Left renal pelvis (tissue), 4 donors: Measurements from ENCODE around the gene TRIM36. TPM values are rescaled to one million over a fixed set of nuclear protein-coding genes. Genes with fewer than 3 reads are reported as not detected.

Source experiments
- DNase-seq, 4 donors: peaks; one replicate each; pipeline ENCODE4 v3.0.0-alpha.2; 2013; ENCODE audit warnings: low read depth in 4 of 4, low spot score in 3 of 4
- polyA plus RNA-seq, 4 donors: library from polyadenylated mRNA; unstranded; fragments of 120-200 nt; gene quantifications; one replicate each; pipeline ENCODE4 v1.2.1, GENCODE V29; 2013; ENCODE audit not compliant: insufficient read length in 4 of 4

Gene TRIM36
- polyA plus RNA-seq, 4 donors, result 2.2 to 3.5 (median 3.0) TPM

GRCh38 chr5:115166744-115167393 is 2.8 kb downstream of the TRIM36 start:
- no peak for DNase-seq

- no peak for DNase-seq
These were observed 3.9 kb downstream of the TRIM36 start for GRCh38 chr5:115165790-115166189.

- DNase-seq, result no peak
These were observed 8.7 kb downstream of the TRIM36 start for GRCh38 chr5:115160975-115161475.

GRCh38 chr5:115151208-115151805 is 18.4 kb downstream of the TRIM36 start:
- DNase-seq, result no peak

GRCh38 chr5:115150512-115150911 is 19.2 kb downstream of the TRIM36 start:
- no peak for DNase-seq

GRCh38 chr5:115147052-115147451 is 22.7 kb downstream of the TRIM36 start:
- no peak for DNase-seq

GRCh38 chr5:115136294-115136693 is 33.4 kb downstream of the TRIM36 start:
- DNase-seq, result no peak

GRCh38 chr5:115132465-115132864 is 37.2 kb downstream of the TRIM36 start:
- DNase-seq, result no peak

GRCh38 chr5:115126303-115126702 is 43.4 kb downstream of the TRIM36 start:
- DNase-seq, result no peak

- no peak for DNase-seq
These were observed 45.0 kb downstream of the TRIM36 start for GRCh38 chr5:115124741-115125140.

GRCh38 chr5:115116001-115116400 is 53.7 kb downstream of the TRIM36 start:
- DNase-seq, result no peak

GRCh38 chr5:115109840-115110239 is 59.9 kb downstream of the TRIM36 start:
- DNase-seq, result no peak

GRCh38 chr5:115109356-115109755 is 60.4 kb downstream of the TRIM36 start:
- no peak for DNase-seq

- DNase-seq, result no peak
These were observed 69.3 kb downstream of the TRIM36 start for GRCh38 chr5:115100319-115100955.

GRCh38 chr5:115098041-115098702 is 71.5 kb downstream of the TRIM36 start:
- DNase-seq, result peak in 2 of 4 donors; percentile 8 to 22

GRCh38 chr5:115097236-115097635 is 72.5 kb downstream of the TRIM36 start:
- DNase-seq, result no peak

GRCh38 chr5:115096034-115096769 is 73.5 kb downstream of the TRIM36 start:
- no peak for DNase-seq

GRCh38 chr5:115087951-115088350 is 81.8 kb downstream of the TRIM36 start:
- no peak for DNase-seq

- DNase-seq, result no peak
These were observed 83.2 kb downstream of the TRIM36 start for GRCh38 chr5:115086473-115086872.

GRCh38 chr5:115084246-115084793 is 85.4 kb downstream of the TRIM36 start:
- no peak for DNase-seq
